GM21737 (cell line): ENCODE results near the gene TOMM5.

Source experiments
- ATAC-seq: cut with Tn5 transposase; IDR thresholded peaks from one replicate; pipeline ENCODE4 v1.9.1; 2021; ENCODE audit warnings: mild to moderate bottlenecking, moderate library complexity; ENCODE audit not compliant: unreplicated experiment

Gene TOMM5

GRCh38 chr9:37564916-37565315 is 27.5 kb downstream of the TOMM5 start:
- ATAC-seq = no peak

DNA sequence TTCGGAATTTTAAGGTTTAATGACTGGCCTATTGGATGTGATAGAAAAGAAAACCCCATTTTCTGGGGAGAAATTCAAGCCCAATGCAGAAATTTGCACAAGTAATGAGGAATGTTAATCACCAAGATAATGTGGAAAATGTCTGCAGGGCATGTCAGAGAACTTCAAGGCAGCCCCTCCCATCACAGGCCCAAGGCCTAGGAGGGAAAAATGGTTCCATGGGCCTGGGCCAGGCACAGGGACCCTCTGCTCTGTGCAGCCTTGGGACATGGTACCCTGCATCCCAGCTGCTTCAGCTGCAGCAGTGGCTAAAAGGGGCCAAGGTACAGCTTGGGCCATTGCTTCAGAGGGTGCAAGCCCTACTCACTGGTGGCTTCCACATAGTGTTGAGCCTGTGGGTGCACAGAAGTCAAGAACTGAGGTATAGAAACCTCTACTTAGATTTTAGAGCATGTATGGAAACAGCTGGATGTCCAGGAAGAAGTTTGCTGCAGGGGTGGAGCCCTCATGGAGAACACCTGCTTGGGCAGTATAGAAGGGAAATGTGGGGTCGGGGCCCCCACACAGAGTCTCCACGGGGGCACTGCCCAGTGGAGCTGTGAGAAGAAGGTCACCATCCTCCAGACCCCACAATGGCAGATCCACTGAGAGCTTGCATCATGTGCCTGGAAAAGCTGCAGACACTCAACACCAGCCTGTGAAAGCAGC is 28.4 kb downstream of the TOMM5 start:
- ATAC-seq = no peak

DNA sequence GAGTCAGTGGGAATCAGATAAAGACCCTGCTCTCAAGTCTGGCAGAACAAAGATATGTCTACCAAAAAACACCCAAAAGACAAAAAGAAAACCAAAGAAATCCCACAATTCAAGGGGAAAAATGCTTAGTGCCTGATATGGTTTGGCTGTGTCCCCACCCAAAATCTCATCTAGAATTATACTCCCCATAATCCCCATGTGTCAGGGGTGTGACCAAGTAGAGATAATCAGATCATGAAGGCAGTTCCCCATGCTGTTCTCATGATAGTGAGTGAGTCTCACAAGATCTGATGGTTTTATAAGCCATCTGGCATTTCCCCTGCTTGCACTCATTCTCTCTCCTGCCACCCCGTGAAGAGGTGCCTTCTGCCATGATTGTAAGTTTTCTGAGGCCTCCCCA is 29.6 kb downstream of the TOMM5 start:
- no peak for ATAC-seq

DNA sequence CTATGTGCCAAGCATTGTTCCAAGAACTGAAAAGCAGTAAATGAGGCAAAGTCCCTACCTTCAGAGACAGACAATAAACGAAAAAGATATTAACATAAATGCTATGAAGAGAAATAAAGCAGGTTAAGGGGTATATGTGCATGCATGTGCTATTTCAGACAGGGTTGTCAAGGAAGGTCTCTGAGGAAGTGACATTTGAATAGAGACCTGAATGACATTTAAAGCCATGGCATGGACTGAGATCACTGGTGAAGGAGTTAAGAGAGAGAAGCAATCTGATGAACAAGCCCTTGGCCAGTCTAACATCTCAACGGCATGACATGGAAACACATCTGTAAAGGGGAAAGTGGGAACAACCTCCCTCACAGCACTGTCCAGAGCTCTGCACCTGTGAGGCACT is 30.7 kb downstream of the TOMM5 start:
- ATAC-seq = no peak

DNA sequence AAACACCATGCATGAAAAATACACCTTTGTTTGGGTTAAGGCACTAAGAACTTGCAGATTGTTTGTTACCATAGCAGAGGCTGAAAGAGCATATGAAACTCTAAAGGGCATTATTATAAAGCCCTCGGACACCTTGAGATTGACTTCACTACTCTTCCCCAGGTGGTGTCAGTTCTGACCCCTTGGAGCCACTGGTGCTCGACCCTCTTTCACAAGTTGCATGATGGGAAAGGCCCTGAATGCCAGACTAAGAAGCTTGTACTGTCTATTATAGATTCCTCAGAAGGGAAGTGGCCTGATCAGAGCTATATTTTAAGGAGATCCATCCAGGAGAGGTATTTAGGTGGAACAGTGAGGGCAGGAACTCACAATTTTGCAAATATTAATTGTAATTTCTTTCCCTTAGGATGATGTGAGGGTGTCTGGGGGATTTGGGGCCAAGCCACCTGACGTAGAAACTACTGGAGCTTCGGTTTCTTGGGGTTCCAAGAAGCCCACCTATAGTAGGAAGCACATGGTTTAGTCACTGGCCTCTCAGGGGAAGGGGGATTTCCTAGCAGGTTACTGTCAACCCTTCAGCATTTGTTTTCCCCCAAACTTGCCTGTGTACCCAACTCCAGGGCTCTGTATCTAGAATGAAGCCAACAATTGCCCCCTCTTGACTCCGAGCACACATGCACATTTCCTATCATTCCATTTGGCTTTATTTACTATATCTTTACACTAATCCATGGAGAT is 32.4 kb downstream of the TOMM5 start:
- no peak for ATAC-seq

- ATAC-seq = no peak
Measured at GRCh38 chr9:37559125-37559524, 33.3 kb downstream of the TOMM5 start.

DNA sequence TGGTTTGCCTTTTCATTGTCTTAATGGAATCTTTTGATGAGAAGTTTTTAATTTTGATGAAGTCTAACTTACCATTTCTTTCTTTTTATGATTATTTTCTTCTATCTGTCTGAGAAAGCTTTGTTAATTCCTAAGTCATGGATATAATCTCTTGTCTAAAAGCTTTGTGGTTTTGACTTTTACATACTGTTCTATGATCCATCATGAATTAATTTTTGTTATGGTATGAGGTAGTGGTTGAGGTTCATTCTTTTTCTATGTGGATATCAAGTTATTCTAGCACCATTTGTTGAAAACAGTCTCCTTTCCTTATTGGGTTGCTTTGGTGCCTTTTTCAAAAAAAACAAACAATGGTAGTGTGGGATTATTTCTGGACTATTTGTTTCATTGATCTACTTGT is 36.6 kb downstream of the TOMM5 start:
- ATAC-seq = no peak

DNA sequence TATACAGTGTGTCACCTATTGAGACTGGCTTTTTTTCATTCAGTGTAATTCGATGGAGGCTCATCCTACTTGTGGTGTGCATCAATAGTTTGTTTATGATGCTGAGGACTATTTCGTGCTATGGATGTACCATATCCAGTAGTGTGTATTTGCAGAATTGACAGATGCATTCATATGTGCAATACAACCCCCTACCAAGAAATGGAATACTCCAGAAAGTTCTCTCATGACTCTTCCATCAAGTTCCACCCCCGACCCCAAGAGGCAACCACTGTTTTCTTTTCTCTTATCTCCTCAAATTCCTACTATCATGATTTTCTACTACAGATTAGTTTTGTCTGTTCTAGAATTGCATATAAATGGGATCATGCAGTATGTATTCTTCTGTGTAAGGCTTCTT is 38.1 kb downstream of the TOMM5 start:
- ATAC-seq = no peak

- no peak for ATAC-seq
Measured at GRCh38 chr9:37551888-37552287, 40.5 kb downstream of the TOMM5 start.

DNA sequence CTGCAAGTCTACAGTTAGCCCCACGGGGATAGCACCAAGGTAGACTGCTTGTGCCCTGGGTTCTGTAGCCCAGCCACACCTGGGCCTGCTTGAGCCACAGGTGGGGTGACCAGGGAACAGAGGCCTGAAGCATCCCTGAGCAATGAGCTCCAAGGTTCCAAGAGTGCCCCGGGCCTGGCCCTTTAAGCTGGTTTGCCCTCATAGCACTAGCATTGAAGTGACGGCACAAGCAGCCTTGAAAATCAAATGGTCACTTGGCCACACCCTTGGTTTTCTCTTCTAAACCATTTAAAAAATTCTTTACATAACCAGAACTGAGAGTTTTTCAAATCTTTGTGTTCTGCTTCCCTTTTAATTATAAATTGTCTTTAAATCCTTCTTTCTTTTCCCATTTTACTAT is 40.9 kb downstream of the TOMM5 start:
- ATAC-seq = no peak

DNA sequence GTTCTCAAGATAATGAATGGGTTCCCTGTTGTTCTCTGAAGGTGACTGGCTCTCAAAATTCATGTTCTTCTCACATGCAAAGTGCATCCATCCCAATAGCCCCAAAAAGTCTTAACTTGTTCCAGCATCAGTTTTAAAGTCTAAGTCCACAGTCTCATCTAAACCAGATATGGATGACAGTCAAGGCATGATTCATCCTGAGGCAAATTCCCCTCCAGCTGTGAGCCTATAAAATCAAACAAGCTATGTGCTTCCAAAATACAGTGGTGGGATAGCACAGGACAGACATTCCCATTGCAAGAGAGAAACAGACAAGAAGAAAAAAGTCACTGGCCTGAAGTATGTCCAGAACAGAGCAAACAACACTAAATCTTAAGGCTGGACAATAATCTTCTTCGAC is 41.6 kb downstream of the TOMM5 start:
- no peak for ATAC-seq

GRCh38 chr9:37549527-37549926 is 42.9 kb downstream of the TOMM5 start:
- no peak for ATAC-seq

GRCh38 chr9:37547328-37547878 is 45.0 kb downstream of the TOMM5 start:
- ATAC-seq = no peak

DNA sequence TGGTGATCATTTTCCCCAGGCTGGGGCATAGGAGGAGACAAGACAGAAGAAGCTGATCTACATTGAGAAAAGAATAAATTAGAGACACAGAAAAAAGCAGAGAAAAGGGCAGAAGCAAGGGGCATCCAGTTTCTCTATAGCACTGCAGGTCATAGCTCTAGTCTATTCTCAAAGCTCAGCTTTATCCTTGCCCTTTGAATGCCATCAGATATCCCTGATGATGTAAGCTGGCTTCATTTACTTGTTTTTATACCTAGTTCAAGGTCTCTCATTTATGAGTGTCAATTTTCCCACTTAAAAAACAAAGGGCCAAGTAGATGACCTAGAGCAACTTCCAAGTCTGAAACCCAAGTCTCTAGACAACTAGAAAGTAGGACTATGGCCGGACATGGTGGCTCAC is 48.9 kb downstream of the TOMM5 start:
- no peak for ATAC-seq

DNA sequence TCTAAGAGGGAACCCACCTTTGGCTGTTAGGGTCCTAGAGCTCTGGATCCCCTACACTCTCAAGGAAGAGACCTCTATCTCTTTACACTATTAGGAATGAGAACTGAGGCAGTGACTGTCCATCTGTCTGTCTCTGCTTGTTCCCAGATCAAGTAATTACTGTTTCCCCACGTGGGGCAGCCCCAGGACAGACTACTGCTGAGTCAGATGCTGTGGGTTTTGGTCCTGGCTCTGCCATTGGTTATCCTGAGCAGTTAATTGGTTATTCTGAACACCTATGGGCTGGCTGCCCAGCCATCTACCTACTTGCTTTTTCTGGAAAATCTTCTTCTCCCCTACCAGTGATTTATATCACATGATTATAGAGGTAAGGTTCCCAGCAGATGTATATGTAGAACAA is 49.5 kb downstream of the TOMM5 start:
- ATAC-seq = no peak

GRCh38 chr9:37542488-37542887 is 49.9 kb downstream of the TOMM5 start:
- ATAC-seq = no peak

DNA sequence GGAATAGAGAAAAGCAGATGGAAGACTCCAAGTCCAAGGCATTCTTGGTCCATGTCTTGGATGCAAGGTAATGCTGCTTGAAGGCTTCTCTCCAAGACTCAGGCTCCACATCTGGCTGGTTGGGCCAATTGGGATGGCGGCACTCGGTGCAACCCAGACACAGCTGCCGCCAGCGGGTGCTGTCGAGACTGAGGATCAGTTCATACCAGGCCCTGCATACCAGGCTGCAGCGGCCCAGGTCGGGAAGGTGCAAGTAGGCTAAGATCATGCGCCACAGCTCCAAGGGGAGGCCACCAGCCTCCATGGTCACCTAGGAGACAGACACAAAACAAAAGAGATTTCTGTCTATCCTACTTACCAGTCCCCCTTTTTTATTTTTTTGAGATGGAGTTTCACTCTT is 50.9 kb downstream of the TOMM5 start:
- ATAC-seq = no peak

DNA sequence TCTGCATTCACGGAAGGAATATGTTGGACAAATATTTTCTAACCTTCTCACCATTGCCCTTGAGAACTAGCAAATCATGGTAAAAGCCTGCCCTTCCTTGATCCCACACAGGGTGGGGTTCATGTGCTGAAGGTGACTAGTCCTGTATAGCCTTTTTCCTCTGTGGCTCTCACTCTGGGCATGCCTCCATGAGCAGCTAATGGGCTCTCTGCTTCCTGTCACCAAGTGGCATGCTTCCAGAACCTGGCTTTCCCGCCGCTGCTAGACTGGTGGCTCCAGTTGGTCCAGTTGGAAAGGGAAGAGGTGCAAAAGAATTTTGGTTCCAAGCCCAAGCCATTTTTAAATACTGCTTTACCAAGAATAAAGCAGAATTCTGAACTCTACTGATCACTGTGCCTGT is 51.8 kb downstream of the TOMM5 start:
- ATAC-seq = no peak

- ATAC-seq = no peak
Measured at GRCh38 chr9:37539634-37540033, 52.8 kb downstream of the TOMM5 start.
